NK-92 (cell line): Measurements from ENCODE around the gene MCTP1.
"Not testable (repeated sequence)": the region's sequence is repeated elsewhere in the genome, so short reads cannot be mapped to it uniquely, and the experiment has no call there.

Experiments used
- DNase-seq: peaks from one replicate; lab custom pipeline; 2025; ENCODE audit not compliant: unreplicated experiment; lab: John Stamatoyannopoulos, UW

Gene MCTP1

DNA sequence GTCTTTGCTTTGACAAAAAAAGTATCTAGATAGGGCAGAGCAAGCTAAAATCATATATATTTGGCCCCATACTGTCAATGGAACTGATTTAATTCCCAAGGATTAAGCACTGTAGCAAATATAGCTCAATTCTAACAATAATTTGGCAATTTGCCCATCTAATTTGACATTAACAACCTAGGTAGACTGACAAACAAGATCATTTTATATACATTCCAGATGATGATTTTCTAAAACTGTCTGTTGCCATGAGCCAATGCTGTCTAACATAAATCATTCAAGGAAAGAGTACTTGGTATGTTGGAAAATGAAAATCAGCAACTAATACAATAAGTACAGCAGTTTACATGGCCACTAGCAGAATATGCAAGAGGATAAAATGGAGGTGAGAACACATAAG is 32.1 kb downstream of the MCTP1 start:
- no peak for DNase-seq

DNA sequence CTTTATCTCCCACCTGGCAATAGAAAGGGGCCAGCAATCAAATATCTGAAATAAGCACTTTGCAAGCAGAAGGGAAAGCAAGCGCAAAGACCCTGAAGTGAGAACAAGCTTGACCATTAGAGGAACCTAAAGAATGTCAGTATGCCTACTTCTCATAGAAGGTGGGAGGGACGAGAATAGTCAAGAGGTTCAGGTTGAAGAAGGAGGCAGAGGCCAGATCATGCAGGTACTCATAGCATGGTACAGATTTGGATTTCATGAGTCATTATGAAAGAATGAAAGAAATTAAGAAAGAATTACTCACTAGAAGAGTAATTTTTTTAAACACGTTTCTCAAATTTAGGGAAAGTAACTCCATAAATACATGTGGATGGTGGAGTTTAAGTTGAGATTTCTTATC is 33.7 kb downstream of the MCTP1 start:
- no peak for DNase-seq

DNA sequence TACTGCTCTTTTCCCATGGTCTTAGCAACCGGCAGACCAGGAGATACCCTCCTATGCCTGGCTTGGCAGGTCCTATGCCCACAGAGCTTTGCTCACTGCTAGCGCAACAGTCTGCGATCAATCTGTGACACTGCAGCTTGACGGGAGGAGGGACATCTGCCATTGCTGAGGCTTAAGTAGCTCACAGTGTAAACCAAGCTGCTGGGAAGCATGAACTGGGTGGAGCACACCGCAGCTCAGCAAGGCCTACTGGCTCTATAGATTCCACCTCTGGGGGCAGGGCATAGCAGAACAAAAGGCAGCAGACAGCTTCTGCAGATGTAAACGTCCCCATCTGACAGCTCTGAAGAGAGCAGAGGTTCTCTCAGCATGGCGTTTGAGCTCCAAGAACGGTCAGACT is 40.4 kb downstream of the MCTP1 start:
- no peak for DNase-seq

DNA sequence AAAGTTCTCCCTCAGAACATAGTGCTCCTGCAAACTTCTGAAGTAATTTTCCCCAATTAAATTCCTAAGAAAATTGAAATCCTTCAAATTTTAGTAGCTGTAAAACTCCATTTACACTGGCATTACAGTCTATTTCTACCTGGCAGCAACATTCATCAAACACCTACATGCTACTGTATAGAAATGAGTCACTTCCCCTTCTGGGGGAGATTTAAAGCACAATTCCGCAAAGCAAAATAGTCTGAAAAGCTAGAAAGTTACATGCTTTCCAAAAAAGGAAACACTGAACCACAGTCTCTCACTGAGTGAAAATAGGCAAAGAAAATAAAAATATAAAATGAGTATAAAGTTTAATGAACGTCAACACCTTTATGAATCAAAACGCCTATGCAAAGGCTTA is 43.3 kb downstream of the MCTP1 start:
- no peak for DNase-seq

DNA sequence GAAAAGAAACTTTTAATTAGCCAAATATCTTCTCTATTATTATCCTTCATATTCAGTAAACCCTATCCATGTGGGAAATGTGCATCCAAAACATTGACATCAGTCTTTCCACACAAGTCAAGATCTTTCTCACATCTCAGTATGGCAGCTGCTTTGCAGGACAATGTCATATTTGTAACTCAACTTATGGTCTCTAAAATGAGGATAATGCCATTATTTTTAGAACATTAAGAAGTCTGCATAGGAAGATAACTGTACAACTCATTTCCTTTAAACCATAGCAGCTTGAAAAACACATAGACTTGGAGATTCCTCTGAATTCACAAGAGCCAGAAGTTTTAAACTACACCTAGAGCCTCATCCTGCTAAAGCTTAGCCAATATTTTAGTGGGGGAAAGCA is 43.7 kb downstream of the MCTP1 start:
- no peak for DNase-seq

DNA sequence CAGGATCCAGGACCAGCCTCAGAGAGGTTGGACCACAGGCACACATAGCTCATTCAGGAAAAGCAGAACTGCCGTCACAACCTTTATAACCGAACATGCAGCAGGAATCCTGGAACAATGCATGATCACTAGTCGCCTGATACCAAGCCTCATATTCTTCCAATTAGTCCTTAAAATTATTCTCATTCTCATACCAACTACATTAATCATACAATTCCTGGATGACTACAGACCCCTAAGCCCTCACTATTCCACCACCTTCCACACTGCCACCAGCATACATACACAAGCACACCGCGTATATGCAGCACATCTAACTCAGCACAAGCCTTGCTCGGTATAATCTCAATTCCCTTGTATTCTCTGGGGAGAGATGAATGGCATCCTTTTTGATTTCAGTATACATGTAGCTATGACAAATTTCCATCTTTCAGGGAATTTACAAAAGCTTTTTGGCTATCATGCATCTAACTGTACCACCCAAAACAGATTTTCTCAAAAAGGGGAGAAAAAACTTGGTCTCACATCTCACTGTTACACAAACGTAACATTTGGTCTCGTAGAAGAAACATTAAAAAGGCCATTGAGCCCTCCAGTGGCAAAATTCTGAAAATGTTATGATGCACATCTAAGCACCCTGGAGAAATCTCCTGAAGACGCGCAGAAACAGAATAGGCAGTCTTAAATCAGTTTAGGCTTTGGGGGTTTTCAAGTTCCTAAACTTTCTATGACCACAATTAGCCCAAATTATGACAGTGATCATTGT is 46.2 kb downstream of the MCTP1 start:
- DNase-seq = no peak

DNA sequence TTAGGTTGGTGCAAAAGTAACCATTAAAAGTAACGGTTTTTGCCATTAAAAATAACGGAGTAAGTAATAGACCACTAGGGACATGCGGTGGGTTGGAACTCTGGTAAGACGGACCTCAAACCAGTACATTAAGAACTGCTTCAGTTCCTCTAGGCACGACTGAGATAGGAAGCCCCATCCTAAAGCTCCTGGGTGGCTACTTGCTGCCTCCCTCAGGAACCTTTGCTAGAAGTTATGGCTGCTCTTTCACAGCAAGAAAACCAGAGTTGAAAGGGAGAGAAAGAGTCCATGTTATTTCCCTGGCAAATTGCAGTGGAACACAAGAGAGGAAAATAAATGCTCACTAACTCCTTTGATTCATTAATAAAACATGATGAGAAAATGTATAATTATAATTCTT is 47.6 kb downstream of the MCTP1 start:
- DNase-seq = no peak

DNA sequence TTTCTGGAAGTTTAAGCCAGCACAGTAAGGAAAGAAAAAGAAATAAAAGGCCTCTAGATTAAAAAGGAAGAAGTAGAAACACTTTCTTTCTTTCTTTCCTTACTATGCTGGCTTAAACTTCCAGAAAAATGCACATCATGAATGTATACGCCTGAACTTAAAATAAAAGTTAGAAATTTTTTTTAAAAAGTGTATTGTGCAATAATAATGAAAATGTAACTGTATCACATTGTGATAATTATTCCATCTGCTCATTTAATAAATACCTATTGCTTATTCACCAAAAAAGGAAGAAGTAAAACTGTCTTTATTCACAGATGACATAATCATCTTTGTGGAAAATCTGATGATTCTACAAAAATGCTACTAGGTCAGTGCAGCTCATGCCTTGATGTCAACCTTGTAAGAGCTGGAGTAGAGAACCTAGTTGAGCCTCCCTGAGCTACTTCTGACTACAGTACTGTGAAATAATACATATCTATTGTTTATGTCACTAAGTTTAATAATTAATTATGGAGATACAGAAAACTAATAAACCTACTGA is 49.4 kb downstream of the MCTP1 start:
- DNase-seq = no peak

DNA sequence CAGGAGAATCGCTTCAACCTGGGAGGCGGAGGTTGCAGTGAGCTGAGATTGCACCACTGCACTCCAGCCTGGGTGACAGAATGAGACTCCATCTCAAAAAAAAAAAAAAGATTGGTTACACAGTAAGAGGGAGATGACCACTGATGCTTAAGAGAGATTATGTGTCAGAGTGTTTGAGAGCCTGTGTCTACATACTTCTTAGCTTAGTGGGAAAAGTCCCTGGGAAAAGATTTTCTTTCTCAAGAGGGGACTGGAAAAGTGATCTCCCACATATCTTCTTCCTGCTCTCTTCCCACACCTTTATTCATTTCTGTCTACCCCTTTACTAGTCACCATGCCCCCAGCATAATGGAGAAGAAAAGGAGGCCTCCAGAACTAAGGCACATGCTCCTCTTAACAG is 55.2 kb downstream of the MCTP1 start:
- DNase-seq = no peak

DNA sequence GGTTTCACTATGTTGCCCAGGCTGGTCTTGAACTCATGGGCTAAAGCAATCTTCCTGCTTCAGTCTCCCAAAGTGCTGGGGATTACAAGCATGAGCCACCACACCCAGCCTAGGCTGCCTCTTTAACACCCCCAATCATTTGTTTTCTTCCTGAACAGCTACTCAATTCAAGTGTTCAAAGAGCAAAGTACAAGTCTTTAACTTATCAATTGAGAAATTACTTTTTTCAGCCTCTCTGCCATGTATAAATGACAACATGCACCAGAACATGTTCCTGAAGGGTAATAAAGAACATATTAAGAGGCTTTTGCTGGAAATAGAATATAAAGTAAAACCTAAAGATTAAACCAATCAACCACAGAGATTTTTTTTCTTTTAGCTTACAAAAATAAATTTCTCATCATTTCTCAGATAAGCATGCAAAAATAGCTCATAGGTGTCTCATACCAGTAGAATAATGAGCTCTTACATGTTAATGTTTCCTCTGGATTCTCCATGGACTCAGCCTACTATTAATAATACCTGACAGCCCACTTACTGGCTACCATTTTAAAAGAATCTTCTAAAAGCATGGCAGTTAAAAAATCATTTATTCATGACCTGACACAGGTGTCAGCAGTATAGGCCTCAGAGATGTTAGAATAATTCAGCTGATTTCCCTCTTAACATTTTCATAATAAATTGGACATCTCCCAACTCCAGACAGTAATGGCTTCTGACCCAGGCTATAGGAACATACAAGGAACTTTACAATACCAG is 60.0 kb downstream of the MCTP1 start:
- no peak for DNase-seq

DNA sequence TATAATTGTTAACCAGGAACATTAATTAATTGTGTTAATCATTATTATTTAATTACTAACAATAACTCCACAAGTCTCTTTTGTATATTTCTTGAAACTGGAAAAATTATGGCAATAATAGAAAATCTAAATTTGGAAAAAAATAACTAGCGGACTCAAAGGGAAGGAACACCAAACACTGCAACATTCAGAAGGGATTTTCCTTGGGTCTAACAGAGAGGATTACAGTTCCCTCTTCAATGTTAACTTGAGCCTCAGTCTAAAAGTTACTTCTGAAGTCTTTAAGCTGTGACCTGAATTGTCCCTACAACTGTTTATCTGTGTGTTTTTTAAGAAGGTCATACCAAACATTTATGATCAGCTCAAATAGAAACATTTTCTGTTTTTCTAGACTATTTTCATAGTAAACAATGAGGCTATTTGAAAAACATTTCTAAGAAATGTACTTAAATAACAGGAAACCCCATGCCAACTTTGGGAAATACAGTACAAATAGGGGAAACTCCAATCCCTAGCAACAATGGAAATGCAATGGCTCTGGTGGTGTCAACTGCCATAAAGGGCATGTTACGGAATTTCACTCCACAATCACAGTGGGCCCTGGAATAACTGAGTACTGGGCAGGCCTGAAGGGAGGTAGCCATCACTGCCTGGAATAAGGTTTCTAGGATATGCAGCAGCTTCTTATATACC is 61.2 kb downstream of the MCTP1 start:
- DNase-seq = no peak

DNA sequence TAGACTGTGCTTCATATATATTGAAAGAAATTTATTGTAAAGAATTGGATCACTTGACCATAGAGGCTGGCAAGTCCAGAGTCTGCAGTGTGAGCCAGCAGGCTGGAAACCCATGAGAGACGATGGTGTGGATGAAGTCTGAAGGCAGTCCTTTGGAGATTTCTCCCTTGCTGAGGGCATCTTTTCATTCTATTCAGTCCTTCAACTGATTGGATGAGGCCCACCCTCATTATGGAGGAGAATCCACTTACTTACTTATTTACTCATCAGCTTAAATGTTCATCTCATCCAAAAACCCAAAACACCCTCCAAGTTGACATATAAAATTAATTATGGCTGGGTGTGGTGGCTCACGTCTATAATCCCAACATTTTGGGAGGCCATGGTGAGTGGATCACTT is 62.1 kb downstream of the MCTP1 start:
- DNase-seq = no peak

DNA sequence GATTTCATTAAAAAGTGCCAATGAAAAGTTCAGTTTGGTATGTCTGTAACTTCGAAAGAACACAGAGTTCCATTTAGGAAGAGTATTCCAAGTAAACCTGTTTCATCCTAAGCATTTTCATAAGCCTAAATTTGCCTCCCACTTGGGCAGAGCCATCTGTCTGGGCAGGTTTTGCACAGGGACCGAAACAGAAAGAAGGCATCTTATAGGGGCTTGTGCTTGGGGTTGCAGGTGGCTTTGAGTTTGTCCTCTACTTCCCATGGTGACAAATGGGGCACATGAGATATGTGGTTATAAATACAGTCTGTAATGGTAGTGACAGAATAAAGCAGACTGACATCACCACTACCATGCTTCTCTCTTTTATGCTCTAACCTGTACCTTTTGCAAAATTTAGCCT is 63.7 kb downstream of the MCTP1 start:
- no peak for DNase-seq

DNA sequence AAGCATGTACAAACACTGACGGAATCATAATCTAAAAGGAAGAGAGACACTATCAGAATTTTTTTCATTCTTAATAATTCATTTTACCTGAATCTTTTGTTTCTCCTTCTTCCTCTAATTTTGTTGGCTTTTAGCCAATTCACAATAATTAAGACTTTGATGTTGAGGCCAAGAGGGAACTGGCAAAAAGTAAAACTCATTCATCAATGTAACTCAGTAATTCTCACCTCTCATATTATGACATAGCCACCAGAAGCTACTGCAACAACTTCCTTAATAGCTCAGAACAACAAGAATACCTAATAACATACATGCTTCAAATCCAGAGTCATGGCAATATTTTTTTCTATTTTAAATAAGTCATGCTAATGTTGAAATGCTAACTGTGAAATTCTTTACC is 64.5 kb downstream of the MCTP1 start:
- no peak for DNase-seq

DNA sequence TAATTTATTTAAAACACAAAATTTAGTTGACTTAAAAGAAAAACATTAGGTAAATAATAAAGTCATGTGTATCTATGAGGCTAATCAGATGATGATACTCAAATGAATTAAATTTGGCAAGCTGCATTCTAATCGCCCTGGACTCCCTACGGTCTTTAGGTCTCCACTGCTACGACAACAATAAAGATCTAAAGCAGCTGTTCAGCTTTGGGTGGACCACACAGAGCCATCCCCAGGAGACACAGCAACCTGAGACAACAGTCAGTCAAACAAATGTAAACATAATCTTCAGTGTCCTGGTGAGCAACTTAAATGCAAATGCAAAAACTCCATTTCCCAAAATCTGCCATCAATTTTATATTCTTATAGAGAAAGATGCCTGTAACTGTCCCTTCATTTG is 65.5 kb downstream of the MCTP1 start:
- DNase-seq = no peak

DNA sequence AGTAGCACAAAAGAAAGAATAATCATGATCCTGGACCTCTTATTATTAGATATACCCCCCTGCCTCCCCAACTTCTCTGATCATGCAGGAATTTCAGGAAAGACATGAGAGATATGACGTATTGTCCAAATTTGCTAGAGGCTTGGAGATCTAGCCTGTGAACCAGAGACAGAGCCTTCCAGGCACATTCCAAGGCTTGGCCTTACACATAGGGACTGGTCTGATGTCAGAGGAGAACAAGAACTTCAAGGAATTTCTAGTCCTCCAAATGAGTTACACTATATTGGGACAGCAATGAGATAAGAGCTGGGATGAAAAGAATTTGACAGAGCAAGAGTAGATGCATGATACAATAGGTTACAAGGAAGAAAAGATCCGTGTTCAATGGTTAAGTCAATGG is 67.0 kb downstream of the MCTP1 start:
- no peak for DNase-seq

DNA sequence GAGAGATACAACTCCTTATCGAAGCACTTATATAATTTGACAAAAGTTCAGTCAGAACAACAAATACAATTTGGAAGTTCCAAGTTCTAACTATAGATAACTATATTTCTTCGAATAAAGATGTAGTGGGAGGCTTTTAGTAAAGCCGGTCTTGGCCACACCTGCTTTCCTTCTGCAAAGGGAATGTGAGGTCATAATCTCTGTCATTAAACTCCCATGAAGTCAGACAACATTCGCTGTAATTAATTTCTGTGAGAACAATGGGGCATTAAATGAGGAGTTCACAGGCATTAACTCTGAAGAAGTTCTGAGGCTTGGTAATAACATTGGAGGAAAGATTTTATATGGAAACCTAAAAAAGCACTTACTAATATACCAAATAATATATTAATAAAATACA is 67.5 kb downstream of the MCTP1 start:
- no peak for DNase-seq

DNA sequence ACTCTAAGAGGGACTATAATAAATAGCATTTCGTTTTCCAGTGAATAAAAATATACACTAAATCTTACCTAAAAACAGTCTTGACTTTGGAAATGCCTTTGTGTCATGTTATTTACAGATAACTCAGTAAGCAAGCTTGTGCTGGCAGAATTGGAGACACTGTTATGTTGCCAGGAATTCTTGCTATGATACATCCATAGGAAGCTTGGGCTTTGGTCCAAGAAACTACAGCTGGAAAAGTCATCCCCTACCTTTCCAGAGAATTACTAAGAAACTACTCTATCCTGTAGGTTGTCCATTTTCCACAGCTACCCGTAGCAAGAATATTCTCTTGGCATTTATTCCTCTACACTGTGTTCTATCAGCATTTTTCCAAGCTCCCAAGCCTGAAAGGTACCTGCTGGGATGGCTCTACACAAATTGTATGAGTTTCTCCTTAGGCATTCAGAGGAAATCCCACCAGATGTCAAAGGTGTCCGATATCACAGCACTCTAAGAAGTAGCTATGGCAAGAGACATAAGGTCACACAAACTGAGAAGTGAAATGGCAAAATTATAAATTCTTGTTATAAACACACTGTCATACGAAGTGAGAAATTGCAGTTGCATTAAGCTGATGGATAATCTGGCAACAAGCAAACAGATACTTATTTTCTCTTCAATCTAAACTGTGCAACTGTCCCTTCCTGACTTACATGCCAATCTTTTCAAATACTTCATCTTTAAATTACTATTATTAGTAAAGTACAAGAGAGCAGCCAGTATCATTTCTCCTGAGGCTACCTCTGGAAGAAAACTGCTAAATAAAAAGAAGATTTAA is 68.5 kb downstream of the MCTP1 start:
- DNase-seq = no peak

DNA sequence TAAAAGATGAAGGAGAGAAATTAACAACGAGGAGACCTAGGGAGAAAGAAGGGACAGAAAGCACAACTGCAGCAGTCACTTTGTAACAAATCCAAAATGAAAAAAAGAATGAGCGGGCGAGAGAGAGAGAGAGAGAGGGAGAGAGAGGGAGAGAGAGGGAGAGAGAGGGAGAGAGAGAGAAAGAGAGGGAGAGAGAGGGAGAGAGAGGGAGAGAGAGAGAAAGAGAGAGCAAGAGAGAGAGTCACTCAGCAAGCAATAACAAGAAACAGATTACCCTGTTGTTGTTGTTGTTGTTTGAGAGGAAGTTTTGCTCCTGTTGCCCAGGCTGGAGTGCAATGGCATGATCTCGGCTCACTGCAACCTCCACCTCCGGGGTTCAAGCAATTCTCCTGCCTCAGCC is 77.1 kb downstream of the MCTP1 start:
- DNase-seq = not testable (repeated sequence)

DNA sequence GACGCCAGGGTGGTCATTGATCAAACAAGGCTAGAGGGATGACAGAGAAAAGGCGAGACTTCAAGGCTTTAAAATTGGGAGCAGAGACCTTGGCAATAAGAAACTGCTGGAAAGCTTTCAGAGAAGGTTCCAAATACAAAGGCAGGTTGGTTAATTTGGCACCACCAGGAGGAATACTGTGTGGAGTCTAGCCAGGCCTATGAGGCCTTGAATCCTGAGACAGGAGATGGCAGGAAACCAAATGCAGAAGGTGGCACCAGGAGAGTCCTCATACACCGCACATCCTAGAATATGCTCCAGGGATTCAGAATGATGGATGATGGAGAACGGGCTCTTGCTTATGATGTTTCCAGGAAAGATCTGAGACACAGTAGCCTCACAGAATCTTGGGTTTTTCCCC is 90.0 kb downstream of the MCTP1 start:
- no peak for DNase-seq

DNA sequence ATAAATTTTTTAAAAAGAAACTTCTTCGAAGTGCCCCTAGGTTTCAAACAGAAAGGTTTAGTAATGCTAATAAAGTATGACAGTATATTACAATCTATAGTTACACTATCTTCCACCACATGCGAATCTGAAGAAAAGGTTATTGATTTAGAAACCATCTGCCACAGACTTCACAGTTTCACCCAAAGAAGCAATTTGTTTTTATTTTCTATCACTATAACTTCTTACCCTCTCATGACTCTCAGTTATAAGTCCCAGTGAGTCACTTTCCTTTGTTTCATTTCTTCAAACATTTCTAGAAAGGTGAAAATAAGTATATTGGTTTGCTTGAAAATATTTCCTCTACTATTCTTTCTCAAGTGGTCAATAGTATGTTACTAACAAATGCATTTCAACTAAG is 93.6 kb downstream of the MCTP1 start:
- DNase-seq = no peak
